BLaER1 (cell line): ENCODE results near the gene MRGPRG.

Source experiments
- H3K27ac ChIP-seq: shearing (Covaris generic); formaldehyde crosslinking; 2 replicates; pipeline ENCODE4 v1.8.1; 2022
- H3K27me3 ChIP-seq: shearing (Covaris generic); formaldehyde crosslinking; 2 replicates; pipeline ENCODE4 v1.8.1; 2022
- H3K36me3 ChIP-seq: shearing (Covaris generic); formaldehyde crosslinking; 2 replicates; pipeline ENCODE4 v1.8.1; 2022
- H3K4me1 ChIP-seq: shearing (Covaris generic); formaldehyde crosslinking; 2 replicates; pipeline ENCODE4 v1.8.1; 2022
- H3K4me2 ChIP-seq: shearing (Covaris generic); formaldehyde crosslinking; 2 replicates; pipeline ENCODE4 v1.8.1; 2022
- H3K4me3 ChIP-seq: shearing (Covaris generic); formaldehyde crosslinking; 2 replicates; pipeline ENCODE4 v1.8.1; 2022
- H3K9ac ChIP-seq: shearing (Covaris generic); formaldehyde crosslinking; 2 replicates; pipeline ENCODE4 v1.8.1; 2022
- H3K9me3 ChIP-seq: shearing (Covaris generic); formaldehyde crosslinking; 2 replicates; pipeline ENCODE4 v1.8.1; 2022
- H4K20me1 ChIP-seq: shearing (Covaris generic); formaldehyde crosslinking; 2 replicates; pipeline ENCODE4 v1.8.1; 2022
- Cebpa-rat ChIP-seq: shearing (Covaris generic); IDR thresholded peaks from 2 replicates; pipeline ENCODE4 v1.8.1; 2022

The MRGPRG gene

DNA sequence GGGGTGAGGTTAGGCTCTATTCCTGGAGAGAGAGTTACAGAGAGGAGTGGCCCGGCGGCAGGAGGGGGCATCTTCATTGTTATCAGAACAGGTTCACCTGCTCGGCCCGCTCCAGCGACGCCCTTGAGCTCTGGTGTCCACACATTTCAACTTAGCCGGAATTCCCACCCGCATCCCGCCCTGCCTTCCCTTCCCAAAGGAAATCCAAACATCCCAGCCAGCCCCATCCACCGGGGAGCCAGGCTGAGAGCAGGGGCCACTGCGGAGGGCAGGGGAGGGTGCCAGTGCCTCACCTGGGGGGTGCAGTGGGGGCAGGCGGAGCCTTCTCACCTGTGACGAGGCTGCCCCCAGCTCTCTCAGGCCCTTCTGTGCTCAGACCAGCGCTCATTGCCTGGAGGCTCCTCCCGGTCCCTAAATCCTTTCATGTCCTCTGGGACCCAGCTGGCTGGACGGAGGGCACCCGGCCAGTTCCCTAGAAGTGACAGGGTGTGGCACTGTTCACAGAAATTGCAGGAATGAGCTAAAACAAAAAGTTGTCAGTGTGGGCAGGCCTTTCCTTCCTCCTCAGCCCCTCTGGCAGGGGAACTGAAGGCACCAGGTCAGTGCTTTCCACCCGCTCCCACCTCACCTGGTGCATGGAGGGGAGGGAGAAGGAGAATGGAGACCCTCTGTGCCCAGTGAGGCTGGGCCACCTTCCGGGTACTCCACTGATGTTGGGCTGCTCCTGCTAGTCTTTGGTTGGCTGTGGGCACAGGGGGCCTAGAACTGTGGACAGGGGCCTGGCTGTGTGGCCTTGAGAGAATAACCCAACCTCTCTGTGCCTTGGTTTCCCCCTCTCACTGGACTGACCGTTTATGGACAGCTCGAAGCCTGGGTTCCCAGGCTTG lies 2.2 kb upstream of the MRGPRG start:
- Histone ChIP-seq H3K4me2 (peak overlapping the region; percentile 45), H3K4me3 (no peak overlapping the region), H3K4me1 (peaks cover 81% of the 10 kb centered on the region), H3K27ac (no peak overlapping the region), H3K27me3 (no peaks in the 10 kb centered on the region), H4K20me1 (no peaks in the 10 kb centered on the region), H3K9ac (no peak overlapping the region), H3K36me3 (no peaks in the 10 kb centered on the region), H3K9me3 (no peaks in the 10 kb centered on the region)
- TF ChIP-seq Cebpa-rat, result no peak

DNA sequence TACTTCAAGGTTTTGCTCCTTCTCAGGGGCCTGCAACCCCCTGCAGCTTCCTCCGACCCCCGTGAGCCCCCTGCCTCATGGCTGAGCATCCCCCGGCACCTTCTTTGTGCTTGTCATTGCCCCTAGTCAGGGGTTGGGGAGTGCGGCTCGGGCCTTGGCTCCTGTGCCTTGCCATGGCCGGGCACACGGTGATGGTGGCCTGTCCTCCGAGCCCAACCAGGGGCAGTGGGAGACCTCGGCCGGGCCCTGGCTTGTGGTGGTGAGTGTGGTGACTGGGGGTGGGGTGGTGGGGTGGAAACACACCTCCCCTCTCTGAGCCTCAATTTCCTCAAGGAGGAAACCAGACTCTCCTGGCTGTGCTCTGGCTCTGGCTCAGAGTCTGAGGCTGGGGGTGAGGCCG lies 1.5 kb upstream of the MRGPRG start:
- Histone ChIP-seq H4K20me1 (no peaks in the 10 kb centered on the region), H3K4me1 (peaks cover 80% of the 10 kb centered on the region), H3K4me2 (peak overlapping the region; percentile 45), H3K4me3 (no peak overlapping the region), H3K9me3 (no peaks in the 10 kb centered on the region), H3K27me3 (no peaks in the 10 kb centered on the region), H3K27ac (no peak overlapping the region), H3K9ac (no peak overlapping the region), H3K36me3 (no peaks in the 10 kb centered on the region)
- TF ChIP-seq Cebpa-rat, result no peak

DNA sequence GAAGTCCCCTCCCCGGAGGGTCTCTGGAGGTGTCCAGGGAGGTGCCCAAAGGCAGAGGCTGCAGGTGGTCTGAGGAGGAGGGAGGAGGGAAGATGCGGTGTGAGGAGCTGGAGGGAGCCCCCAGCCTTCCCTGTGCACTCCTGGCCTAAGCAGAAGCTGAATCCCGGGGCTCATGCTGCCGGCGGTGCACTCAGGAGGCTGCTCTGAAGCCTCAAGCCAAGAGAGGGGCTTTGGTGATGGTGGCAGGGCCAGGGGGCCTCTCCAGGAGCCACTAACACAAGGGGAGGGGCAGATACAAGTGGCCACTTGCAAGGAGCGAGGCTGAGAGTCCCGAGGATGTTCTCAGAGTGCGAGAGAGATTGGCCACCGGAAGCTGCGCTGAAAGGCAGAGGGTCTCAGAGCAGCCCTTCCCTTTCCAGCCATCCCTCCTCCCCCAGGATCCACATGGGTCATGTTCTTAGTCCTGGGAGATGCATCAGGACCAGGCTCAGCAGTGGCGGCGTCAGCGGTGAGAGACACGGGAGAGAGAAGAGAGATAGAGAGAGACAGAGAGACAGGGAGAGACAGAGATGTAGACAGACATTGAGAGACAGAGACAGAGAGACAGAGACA lies 774 bp upstream of the MRGPRG start:
- TF ChIP-seq Cebpa-rat, result no peak

DNA sequence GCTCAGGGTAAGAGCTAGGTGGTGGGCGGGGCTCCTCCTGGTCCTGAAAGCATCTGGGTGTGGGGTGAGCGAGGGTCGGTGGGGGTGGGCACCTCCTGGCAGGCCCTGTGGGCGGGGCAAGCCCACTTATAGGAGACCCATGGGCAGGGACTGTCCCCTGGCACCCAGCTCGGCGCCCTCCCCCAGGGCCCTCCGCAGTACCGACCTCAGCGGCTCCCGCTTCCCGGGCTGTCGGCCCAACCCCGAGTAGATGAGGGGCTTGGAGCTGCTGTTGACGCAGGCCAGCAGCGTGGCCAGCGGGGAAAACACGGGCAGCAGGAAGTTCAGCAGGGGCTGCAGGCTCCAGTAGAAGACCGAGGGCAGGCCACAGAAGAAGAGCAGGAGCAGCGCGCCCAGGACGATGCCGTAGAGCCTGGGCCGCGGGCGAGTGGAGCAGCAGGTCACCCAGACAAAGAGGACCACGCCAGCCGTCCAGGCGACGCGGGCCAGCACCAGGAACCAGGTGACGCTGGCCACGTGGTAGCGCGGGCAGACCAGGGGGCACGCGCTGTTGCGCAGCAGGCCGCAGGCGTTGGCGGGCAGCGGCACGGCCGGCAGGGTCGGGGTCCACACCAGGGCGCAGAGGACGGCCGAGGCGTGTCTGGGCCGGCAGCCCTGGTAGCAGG lies 663 bp downstream of the MRGPRG start:
- no peak for TF ChIP-seq Cebpa-rat
- Histone ChIP-seq H4K20me1 (no peaks in the 10 kb centered on the region), H3K9me3 (no peaks in the 10 kb centered on the region), H3K4me3 (no peak overlapping the region), H3K27ac (no peak overlapping the region), H3K9ac (no peak overlapping the region), H3K27me3 (no peaks in the 10 kb centered on the region), H3K4me1 (peaks cover 59% of the 10 kb centered on the region), H3K4me2 (no peak overlapping the region; the same call in 1 of the 2 replicates), H3K36me3 (no peaks in the 10 kb centered on the region)

More for the DNA sequence above, 774 bp upstream of the MRGPRG start:
- no peak overlapping the region for H3K27ac ChIP-seq
- H3K9ac ChIP-seq, result no peak overlapping the region
- H3K4me1 ChIP-seq, result peaks cover 73% of the 10 kb centered on the region
- no peaks in the 10 kb centered on the region for H4K20me1 ChIP-seq
- no peak overlapping the region for H3K4me3 ChIP-seq
- no peaks in the 10 kb centered on the region for H3K36me3 ChIP-seq
- no peaks in the 10 kb centered on the region for H3K9me3 ChIP-seq
- H3K4me2 ChIP-seq, result no peak overlapping the region
- H3K27me3 ChIP-seq, result no peaks in the 10 kb centered on the region

DNA sequence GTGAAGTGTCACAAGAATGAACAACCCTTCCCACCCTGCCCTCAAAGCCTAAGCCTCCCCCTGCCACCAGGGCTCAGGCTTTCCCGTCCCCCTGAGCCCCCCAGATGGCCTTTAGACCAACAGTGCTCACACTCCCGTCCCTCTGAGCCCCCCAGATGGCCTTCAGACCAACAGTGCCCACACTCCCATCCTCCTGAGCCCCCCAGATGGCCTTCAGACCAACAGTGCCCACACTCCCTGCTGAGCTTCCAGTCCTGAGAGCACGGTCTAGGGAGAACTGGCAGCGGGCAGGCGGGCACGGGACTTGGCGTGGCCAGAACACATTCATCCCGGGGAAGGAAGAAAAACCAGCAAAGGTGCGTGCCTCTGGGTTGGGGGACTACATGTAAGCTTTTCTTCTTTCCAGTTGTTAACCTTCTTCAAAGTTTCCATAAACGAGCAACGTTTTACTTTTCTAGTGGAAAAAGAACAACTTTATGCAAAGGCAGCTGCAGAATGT lies 2.5 kb downstream of the MRGPRG start:
- TF ChIP-seq Cebpa-rat, result no peak
- peak overlapping the region; percentile 71 for H3K4me2 ChIP-seq
- H3K9ac ChIP-seq, result no peak overlapping the region
- no peaks in the 10 kb centered on the region for H3K36me3 ChIP-seq
- H3K27me3 ChIP-seq, result no peaks in the 10 kb centered on the region
- H3K4me3 ChIP-seq, result no peak overlapping the region
- no peaks in the 10 kb centered on the region for H4K20me1 ChIP-seq
- peaks cover 10% of the 10 kb centered on the region for H3K9me3 ChIP-seq
- H3K27ac ChIP-seq, result no peak overlapping the region
- H3K4me1 ChIP-seq, result peaks cover 40% of the 10 kb centered on the region

DNA sequence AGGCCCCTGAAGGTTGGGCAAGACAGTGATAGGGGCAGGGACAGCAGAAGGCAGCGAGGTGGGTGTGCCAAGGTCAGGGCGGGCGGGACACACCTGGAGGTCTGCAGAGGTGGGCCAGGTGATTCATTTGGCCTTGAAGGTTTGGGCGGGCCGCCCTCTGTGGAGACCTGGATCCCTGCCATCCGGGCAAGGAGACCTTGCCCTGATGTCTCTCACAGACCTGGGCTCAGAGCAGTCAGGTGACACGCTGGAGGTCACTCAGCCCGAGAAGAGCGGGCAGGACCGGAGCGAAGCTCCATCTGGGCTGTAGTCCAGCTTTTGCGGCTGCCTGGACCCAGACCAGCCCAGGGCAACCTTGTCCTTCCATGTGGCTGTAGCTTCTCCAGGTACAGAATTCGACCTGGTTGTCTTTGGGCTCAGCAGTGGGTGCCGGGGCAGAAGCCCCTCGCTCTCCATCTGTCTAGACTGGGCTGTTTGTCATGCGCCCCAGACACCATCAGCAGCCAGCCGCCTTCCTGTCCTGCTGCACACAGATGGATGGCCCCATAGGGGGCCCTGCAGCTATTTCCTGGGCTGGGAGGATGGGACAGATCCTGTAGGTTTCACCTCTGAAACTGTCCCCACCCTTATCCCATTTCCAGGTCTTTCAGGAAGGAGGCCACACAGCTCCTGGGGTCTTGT lies 3.1 kb downstream of the MRGPRG start:
- Histone ChIP-seq H3K4me2 (peak overlapping the region; percentile 71), H3K9ac (no peak overlapping the region), H3K4me1 (peaks cover 34% of the 10 kb centered on the region), H3K27ac (no peak overlapping the region), H3K27me3 (no peaks in the 10 kb centered on the region), H3K9me3 (peaks cover 15% of the 10 kb centered on the region), H4K20me1 (no peaks in the 10 kb centered on the region), H3K36me3 (no peaks in the 10 kb centered on the region), H3K4me3 (no peak overlapping the region)
- TF ChIP-seq Cebpa-rat, result no peak

DNA sequence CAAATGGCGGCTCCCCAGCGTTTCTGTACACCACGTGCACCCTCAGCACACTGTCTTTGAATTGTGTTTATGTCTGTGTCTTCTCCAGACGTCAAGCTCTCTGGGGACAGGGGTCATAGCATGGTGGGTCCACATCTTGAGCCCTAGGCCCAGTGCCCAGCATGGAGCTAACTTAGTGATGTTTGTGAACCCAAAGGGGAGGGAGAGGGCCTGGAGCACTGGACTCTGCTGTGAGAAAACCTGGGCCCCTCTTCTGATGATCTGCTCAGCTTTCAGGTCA lies 4.3 kb downstream of the MRGPRG start:
- TF ChIP-seq Cebpa-rat, result no peak
- no peak overlapping the region for H3K9ac ChIP-seq
- no peak overlapping the region for H3K4me2 ChIP-seq
- no peaks in the 10 kb centered on the region for H4K20me1 ChIP-seq
- H3K4me3 ChIP-seq, result no peak overlapping the region
- H3K27me3 ChIP-seq, result no peaks in the 10 kb centered on the region
- no peak overlapping the region for H3K27ac ChIP-seq
- H3K9me3 ChIP-seq, result peaks cover 20% of the 10 kb centered on the region
- no peaks in the 10 kb centered on the region for H3K36me3 ChIP-seq
- H3K4me1 ChIP-seq, result peaks cover 30% of the 10 kb centered on the region

DNA sequence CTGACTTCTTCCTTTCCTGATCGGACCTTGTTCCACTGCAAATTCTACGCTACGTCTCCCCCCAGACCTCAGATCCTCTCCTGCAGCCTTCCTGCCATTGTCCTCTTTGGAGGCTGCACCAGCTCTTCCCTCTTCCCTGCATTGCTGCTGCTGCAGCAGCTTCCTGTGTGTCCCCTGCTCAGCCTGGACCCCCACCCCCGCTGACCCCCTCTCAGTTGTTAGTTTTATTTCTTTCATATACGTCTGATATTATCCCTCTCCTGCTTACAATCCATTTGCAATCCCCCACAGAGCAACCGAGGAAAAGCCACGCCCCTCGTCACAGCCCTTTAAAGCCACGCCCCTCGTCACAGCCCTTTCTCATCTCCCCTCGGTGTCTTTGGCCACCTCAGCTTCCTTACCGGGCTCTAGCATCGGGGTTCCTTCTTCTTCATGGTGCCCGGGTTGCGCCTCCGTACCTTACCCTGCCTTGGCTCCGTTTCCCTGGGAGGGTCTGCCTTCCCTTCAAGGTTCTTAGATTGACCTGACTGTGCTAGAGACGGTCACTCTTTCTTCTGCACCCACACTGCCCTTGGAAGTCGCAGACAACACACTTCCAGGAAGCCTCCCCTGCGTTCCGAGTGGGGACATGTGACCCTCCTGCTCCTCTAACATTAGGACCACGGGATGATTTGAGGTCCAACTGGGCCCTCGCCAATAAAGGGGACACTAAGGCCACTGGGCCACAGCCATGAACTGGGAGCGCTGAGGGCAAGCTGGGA lies 4.8 kb downstream of the MRGPRG start:
- Histone ChIP-seq H3K4me1 (peaks cover 30% of the 10 kb centered on the region), H3K9me3 (peaks cover 20% of the 10 kb centered on the region), H3K27ac (no peak overlapping the region), H3K4me2 (no peak overlapping the region), H4K20me1 (no peaks in the 10 kb centered on the region), H3K9ac (no peak overlapping the region), H3K27me3 (no peaks in the 10 kb centered on the region), H3K4me3 (no peak overlapping the region), H3K36me3 (no peaks in the 10 kb centered on the region)
- no peak for TF ChIP-seq Cebpa-rat

DNA sequence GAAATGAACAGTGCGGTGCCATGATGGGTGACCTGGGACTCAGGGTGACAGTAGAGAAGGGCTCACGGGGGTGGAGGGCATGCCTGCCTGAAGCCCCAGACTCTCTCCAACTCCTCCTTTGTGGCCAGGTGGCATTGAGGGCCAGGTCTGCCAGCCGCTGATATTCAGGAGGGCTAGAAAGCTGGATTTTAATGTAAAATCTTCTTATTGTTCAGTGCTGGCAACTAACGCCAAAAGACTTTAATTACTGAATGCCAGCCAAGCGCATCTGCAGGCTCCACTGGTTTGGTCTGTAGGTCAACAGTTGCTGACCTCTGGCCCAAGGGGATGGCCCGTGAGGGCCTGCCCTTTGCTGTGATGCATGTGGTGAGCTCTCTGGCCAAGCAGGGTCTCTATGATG lies 10.3 kb downstream of the MRGPRG start:
- Histone ChIP-seq H4K20me1 (peaks cover under 1% of the 10 kb centered on the region), H3K9ac (no peak overlapping the region), H3K4me3 (no peak overlapping the region), H3K27ac (no peak overlapping the region), H3K27me3 (peaks cover 23% of the 10 kb centered on the region), H3K4me2 (peak overlapping the region; percentile 43), H3K9me3 (peaks cover 20% of the 10 kb centered on the region), H3K4me1 (peaks cover 37% of the 10 kb centered on the region), H3K36me3 (no peaks in the 10 kb centered on the region)
- no peak for TF ChIP-seq Cebpa-rat
